GM19395 (cell line): ENCODE data around the gene DGCR8.

Experiments used
- ATAC-seq: cut with Tn5 transposase; IDR thresholded peaks from one replicate; pipeline ENCODE4 v1.9.1; 2021; ENCODE audit warnings: mild to moderate bottlenecking, moderate library complexity; ENCODE audit not compliant: unreplicated experiment

Gene DGCR8

DNA sequence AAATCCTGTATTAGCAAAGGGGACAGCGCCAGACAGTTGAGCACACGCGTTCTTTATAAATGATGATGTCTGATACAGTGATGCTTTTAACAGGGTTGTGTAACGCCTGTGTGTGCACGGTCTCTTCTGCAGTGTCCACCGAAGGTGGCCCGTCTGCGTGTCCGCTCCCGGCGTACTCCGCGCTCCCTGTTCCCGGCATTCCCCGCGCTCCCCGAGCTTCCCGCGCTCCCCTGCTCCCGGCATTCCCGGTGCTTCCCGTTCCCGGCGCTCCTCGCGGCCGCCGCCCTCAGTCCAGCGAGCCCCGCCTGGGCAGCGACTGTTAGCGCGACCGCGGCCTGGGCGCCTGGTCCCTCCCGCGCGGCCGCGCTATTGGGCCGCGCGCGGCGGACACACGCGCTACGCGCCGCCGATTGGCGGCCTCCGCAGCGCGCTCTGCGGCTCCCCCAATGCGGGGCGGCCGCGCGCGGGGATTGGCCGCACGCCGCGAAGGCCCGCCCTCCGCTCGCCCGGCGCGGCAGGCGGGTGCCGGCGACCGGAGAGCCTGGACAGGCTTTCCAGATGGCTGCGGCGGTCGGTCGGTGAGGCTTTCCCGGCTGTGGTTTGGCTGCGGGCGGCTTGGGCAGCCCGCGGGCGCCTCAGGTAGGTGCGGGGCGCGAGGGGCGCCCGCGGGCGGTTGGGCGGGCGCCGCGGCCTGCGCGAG lies at the start of gene DGCR8:
TSS of gene DGCR8 (plus strand) at position 497 of the 700 bp plus-strand sequence. CDS start 5,723 bp downstream, outside the sequence.
- ATAC-seq, result peak; percentile 71

DNA sequence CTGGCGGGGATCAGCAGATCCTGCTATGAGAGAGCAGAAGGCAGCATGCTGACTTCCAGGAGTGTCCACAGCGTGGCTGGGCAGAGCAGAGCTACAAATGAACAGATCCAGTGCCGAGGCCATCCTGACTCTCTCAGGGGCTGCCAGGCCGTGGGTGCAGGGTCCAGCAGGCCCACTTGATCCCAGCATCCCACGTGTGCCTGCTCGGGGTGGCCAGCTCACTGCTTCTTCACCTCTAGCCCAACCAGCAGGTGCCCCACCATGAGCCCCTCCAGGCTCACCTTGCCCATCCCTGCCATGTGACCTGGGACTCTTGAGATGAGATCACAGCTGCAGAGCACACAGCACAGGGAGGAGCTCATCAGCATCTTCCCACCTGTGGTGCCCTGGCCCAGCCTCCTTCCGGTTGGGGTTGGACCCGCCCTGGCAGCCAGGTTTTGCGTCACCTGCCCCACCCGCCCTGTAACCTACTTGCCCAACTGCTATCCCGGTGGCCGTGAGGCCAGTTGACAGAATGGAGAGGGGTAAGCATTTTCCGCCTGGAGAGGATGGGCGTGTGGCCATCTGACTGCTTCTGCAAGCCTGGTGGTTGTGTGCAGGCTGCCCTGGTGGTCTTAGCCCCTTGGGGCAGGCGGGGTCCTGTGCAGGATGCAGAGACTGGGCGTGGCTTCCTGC lies 48.2 kb upstream of the DGCR8 start:
- no peak for ATAC-seq

GRCh38 chr22:20032407-20032991 lies 47.5 kb upstream of the DGCR8 start:
- ATAC-seq, result no peak

GRCh38 chr22:20033045-20033706 lies 46.9 kb upstream of the DGCR8 start:
- no peak for ATAC-seq

- no peak for ATAC-seq
These were observed 45.9 kb upstream of the DGCR8 start for GRCh38 chr22:20034143-20034542.

GRCh38 chr22:20035375-20036083 lies 44.5 kb upstream of the DGCR8 start:
- no peak for ATAC-seq

DNA sequence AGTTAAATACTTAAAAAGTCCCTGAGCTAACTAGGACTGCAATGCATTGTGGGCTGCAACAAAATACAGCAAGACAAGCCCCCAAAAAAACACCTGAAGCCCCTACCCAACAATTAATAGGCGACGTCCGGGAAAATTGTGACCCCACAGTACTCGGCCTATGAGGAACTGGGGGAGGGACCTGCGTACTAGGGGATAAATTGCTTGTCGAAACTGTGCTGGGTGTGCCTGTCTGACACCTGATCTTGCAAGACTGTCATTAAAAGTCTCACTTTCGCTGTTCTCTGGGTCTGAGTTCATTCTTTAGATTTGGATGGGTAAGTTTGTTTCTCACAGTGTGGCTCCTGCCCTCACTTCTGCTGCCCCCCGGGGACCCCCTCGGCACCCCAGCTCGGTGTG lies 44.0 kb upstream of the DGCR8 start:
- no peak for ATAC-seq

DNA sequence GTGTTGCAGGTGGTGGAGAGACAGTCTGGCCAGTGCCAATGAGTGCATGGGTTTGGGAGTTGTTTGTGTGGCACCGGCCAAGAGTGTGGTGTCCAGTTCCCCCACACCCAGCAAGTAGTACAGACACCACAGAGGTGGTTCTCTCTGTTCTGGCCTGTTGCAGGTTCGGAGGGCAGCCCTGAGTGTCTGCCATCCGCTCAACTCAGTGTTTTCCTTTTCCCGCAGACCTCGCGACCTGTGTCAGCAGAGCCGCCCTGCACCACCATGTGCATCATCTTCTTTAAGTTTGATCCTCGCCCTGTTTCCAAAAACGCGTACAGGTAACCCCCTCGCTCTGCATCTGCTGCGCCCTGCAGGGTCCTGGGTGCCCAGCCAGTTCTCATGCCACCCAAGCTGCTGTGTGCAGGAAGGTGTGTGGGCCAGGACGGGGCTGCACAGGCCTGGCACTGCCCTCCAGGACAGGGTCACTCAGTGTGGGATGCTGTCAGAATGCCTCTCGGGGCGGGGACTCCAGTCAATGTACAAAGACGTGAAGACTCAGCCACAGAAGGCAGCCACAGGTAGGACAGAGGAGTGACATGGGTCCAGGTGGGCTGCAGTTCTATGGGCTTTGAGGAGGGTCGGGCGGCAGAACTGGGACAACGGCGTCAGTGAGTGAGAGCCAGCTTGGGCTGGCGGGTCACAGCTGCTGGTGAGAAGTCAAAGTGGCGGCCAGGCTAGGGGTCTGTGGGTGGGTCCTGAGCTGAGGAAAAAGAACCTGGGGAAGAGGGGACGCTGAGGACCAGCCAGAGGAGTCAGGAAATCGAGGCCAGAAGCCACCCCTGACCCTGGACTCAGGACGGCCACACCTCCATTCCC lies 43.3 kb upstream of the DGCR8 start:
- no peak for ATAC-seq

- no peak for ATAC-seq
These were observed 42.6 kb upstream of the DGCR8 start for GRCh38 chr22:20037419-20037818.

DNA sequence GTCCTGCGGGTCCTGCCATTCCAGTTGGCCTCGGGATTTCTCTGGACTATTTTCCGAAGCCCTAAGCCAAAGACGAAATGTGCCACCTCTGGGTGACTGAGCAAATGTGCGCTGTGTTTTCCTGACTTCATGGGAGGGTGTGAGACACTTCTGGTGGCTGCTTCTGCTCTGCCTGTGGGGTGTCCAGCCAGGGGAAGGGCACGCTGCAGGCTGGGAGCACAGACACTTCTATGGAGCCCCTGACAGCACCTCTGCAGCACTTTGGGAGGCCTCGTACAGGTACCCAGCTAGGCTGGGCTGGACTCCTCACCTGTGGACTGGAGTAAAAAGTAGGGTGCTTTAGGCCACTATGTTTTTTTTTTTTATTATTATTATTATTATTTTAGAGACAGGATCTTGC lies 41.5 kb upstream of the DGCR8 start:
- ATAC-seq, result no peak

DNA sequence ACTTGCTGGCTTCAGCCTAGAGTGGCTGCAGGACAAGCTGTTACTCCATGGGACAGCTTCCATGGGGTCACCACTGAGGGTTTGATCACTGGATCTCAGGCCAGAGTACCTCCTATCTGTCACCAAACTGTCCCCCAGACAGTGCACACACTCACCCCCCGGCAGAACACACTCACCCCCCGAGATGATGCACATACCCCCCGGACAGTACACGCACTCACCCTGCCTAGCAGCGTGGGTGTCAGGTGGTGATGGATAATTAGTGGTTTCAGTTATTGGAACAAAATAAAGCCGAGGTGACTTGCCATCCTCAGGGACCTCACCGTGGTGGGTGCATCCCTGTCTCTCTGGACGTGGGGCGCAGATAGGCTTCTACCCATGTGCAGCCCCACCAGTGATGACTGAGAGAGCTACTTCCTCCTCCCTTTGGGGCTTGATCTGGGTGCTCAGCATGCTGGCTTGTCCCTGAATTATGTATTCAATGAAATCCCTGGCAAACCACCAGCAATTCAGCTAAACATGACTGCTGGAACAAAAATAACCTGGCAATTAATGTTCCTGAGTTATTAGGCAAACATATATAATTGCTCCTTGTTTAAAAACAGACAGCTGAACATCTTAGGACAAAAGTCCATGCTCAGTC lies 40.2 kb upstream of the DGCR8 start:
- no peak for ATAC-seq

DNA sequence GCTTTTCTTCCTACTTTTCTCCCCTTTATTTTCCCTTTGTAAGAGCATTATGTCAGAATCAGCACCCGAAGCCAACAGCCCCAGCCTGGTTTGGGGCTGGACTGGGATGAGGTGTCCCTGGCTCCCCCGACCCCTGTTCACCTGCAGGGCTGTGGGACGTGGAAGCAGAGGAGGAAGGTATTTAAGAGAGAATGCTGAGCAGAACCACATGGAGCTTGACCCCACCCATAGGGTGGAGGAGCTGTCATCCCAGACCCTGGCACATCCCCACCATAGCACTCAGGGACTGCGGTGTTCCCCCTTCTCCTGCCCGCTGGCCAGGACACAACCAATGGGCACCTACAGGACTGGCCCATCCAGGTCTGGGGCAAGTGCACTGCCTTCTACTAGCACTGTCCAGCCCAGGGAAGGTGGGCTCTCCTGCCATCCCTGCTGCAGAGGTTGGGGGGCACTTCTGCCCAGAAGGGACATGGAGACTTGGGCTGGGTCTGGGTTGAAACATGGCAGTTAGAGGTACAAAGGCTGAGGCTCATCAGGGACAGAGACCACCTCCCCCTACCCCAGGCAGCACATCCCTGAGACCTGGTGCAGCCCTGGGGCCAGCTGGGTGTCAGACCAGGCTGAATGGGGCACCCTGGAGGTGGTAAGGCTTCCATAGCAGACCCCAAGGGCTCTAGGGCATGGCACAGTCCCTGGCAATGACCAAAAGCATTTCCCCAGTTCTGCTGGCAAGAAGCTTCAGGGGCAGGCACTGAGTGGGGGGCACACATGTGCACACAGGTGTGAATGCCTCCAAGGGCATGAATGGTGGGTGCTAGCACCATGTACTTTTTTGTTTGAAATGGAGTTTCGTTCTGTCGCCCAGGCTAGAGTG lies 39.5 kb upstream of the DGCR8 start:
- ATAC-seq, result no peak

GRCh38 chr22:20043057-20043996 lies 36.7 kb upstream of the DGCR8 start:
- no peak for ATAC-seq

GRCh38 chr22:20043997-20044342 lies 36.1 kb upstream of the DGCR8 start:
- no peak for ATAC-seq

GRCh38 chr22:20044495-20045151 lies 35.4 kb upstream of the DGCR8 start:
- no peak for ATAC-seq

DNA sequence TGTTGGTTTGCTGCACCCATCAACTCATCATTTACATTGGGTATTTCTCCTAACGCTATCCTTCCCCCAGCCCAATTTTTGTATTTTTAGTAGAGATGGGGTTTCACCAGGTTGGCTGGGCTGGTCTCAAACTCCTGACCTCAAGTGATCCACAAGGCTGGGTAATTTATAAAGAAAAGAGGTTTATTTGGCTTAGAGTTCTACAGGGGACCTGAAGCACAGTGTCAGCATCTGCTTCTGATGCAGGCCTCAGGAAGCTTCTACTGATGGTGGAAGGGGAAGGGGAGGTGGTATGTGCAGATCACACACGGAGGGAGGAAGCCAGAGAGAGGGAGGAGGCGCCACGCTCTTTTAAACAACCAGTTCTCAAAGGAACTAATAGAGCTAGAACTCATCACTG lies 33.3 kb upstream of the DGCR8 start:
- no peak for ATAC-seq

- no peak for ATAC-seq
These were observed 28.1 kb upstream of the DGCR8 start for GRCh38 chr22:20051927-20052308.
